ENCODE measurements around the gene MAPK12.

- TF ChIP-seq JUN (IDR thresholded peaks at IDR 0.05; ENCODE audit: low read depth, low read length), result no peak
- no peak for TF ChIP-seq CTCF (IDR thresholded peaks at IDR 0.05; ENCODE audit: control extremely low read depth in 1 of 3, insufficient read depth in 1 of 3, low read depth in 1 of 3, low read length in 3 of 3)
- TF ChIP-seq ZNF274 (IDR thresholded peaks at IDR 0.05; ENCODE audit: borderline replicate concordance, extremely low read depth, low read length), result no peak
- TF ChIP-seq JUND (IDR thresholded peaks at IDR 0.05; ENCODE audit: low read length), result no peak
- TF ChIP-seq TAF1 (IDR thresholded peaks at IDR 0.05; ENCODE audit: low read depth, low read length), result no peak
- no peak for TF ChIP-seq CREB1 (IDR thresholded peaks at IDR 0.05)
- no peak for TF ChIP-seq SIX5 (IDR thresholded peaks at IDR 0.05; ENCODE audit: low read depth, low read length)
- TF ChIP-seq POLR2A (IDR thresholded peaks at IDR 0.05; ENCODE audit: control extremely low read depth in 1 of 2, low read depth in 2 of 2, low read length in 2 of 2), result no peak
- no peak for TF ChIP-seq CHD1 (IDR thresholded peaks at IDR 0.05; ENCODE audit: low read depth, low read length)
Measured at GRCh38 chr22:50300620-50301257, 39.3 kb upstream of the MAPK12 start.

All from H1 (cell line).